Fibroblast of upper back skin (primary cell): ENCODE measurements around the gene MFN2.
"Not testable (repeated sequence)": the region's sequence is repeated elsewhere in the genome, so short reads cannot be mapped to it uniquely, and the experiment has no call there.

ENCODE experiments used
- DNase-seq: peaks from one replicate; pipeline ENCODE4 v3.0.0-alpha.2; 2013

MFN2 gene

DNA sequence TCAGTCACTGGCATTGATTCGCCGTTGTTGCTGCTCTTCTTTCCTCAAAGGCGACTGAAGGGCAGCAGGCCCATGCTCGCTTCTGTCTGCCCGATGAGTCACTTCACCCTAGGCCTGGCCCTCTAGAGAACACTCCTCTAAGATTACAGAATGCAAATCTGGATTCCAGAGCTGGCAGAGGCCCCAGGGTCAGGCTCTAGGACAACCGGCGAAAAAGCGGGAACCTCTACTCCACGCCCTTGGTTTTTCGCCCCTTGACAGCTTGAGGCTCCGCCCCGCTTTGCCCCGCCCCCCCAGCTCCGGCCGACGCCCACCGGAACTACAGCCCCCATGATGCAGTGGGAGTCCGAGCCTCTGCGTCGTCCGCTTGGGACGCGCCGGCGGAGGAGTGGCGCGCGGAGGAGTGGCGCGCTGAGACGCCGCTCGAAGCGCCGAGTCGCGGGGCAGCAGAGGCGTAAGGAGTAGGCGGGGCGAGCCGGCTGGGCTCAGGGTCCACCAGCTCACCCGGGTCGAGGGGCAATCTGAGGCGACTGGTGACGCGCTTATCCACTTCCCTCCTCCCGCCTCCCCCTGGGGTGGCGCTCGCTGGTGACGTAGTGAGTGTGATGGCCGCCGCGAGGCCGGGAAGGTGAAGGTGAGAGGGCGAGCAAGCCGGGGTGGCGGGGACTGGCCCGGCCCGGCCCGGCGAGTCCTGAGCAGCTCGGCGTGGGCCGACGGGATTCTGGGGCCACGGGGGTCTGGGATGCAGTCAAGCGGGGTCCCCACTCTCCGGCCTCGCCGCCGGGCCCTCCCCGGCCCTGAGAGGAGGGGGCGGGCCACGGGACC lies at the start of gene MFN2:
MFN2 (plus strand) TSS at position 594 of the 825 bp plus-strand sequence. CDS start 8,725 bp downstream, outside the sequence.
- DNase-seq: peak; percentile 97

DNA sequence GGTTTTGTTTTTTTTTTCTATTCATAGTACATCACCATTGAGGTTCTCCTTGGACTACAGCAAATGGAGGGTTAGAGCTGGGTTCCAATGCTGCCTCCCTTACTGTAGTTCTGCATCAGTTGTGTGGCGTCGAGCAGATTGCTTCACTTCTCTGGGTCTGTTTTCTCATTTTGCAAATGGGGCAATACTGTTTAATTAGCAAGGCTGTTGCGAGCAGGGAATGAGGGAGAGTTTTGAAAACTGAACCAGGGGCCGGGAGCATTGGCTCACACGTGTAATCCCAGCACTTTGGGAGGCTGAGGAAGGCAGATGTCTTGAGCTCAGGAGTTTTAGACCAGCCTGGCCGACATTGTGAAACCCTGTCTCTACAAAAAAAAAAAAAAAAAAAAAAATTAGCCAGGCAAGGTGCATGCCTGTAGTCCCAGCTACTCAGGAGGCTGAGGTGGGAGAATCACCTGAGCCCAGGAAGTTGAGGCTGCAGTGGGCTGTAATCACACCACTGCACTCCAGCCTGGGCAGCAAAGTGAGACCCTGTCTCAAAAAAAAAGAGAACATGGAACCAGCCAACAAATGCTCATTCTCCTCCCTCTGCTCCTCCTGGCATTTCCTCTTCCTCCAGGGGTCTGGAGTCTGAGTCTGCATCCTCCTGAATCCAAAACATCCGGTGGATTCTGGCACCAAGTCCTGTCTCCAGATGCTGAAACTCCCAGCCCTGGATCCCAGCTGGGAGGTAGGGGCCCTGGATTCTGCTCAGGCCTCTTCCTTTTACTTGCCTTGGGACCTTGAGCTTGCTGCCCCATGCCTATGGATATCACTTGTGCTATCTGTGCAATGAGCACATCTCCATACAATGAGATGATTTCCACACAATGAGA lies 49.4 kb upstream of the MFN2 start:
- DNase-seq: peak; percentile 86

DNA sequence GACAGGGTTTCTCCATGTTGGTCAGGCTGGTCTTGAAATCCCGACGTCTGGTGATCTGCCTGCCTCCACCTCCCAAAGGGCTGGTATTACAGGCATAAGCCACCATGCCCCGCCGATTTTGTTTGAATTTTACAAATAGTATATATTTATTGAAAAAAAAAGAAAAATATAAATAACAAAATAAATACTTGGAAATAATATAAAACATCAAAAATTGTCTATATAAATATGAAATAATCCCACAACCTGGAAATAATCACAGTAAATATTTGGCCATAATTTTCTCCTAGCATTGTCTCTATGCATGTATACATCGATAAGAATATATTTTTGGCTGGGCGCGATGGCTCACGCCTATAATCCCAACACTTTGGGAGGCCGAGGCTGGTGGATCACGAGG lies 48.4 kb upstream of the MFN2 start:
- no peak for DNase-seq

DNA sequence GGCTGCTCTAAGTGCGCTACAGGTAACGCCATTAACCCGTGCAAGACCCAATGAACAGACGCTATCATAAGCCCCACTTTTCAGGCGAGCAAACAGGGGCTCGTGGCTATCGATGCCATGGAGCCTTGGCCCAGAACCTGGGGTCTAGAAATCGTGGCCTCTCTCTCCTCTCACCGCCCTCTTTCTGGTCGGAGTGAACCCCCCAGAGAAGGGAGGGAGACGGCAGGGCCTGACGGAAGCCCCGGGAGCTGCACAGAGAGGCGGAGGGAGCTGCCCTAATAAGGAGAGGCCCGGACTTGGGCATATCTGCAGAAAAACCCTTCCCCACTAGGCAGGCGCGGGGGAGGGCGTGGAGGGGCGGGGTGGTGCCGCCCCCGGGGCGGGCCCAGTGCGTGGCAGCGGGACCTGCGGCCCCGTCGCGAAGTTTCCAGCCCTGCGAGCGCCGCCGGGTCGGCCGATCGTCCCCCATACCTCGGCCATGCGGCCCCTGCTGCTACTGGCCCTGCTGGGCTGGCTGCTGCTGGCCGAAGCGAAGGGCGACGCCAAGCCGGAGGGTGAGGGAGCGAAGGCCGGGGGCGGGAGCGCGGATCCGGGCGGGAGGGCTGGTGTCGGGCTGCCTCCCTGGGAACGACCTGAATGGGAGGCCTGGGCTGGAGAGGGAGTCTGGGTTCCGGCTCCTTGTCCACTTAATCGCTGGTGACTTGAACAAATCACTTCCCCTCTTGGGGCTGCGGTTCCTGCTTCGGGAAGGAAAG lies 45.8 kb upstream of the MFN2 start, which contains the start of gene PLOD1:
PLOD1 (plus strand) TSS at position 416 of the 755 bp plus-strand sequence; CDS start at position 479, 63 bp downstream.
- peak; percentile 93 for DNase-seq

DNA sequence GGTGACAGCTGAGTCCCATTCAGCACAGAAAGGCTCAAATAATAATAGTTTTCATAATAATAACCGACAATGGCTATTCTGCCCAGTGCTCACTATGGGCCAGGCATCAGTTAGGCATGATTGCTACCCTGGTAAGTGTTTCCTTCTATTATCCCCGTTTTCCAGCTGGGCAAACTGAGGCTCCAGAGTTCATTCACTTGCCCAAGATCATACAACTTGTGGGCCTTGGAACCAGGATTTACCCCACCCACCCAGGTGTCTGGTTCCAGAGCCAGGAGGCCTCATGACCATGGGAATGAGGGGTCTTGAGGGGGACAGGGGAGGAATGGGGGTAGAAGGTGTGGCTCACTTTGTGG lies 45.2 kb upstream of the MFN2 start:
- DNase-seq: no peak

DNA sequence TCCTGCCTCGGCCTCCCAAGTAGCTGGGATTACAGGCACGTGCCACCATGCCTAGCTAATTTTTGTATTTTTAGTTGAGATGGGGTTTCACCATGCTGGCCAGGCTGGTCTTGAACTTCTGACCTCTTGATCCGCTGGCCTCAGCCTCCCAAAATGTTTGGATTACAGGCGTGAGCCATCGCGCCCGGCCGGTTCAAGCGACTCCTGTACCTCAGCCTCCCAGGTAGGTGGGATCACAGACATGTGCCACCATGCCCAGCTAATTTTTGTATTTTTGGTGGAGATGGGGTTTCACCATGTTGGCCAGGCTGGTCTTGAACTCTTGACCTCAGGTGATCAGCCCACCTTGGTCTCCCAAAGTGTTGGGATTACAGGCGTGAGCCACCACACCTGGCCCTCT lies 44.5 kb upstream of the MFN2 start:
- DNase-seq: not testable (repeated sequence)

DNA sequence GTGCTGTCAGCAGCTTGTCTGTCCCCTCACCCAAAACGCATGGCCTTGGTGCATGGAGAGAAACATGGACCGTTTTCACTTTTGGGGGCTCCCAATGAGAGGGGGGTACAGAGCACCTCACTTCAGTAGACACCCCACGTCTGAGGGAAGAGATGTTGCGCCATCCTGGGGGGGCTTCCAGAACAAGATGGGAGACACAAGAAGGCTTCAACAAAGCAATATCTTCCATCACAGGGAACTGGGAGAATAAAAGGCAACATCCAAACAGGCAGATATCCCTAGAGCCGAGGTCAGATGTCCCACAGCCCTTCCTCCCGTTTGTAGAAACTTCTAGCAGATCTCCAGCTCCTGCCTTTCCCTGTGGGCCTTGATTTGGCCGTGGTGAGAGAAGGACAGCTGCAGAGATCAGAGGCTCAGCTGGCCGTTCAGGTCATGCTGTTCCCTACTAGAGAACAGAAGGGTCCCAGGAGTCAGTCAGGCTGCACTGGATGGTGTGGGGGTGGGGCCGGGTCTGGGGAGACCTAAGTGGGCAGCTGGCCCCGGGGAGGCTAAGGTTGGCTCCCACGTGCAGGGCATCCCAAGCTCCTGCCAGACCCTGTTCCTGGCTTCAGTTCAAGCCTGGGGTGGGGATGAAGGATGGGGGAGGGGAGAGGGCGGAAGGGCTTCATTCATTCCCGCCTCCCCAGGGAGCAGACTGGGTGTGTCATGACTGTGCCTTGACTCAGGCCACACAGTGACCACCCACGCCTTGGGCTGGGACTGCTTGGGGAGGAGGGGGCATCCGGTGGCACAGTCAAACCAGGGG lies 41.3 kb upstream of the MFN2 start:
- no peak for DNase-seq

DNA sequence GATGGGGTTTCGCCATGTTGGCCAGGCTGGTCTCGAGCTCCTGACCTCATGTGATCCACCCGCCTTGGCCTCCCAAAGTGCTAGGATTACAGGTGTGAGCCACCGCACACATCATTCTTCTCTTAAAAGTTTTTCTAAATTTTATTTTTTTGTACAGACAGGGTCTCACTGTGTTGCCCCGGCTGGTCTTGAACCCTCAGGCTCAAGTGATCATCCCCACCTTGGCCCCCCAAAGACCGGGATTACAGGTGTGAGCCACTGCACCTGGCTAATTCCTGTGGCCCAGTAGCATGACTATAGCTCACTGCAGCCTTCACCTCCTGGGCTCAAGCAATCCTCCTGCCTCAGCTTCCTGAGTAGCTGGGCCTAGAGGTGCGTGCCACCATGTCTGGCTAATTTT lies 40.5 kb upstream of the MFN2 start:
- DNase-seq: not testable (repeated sequence)

DNA sequence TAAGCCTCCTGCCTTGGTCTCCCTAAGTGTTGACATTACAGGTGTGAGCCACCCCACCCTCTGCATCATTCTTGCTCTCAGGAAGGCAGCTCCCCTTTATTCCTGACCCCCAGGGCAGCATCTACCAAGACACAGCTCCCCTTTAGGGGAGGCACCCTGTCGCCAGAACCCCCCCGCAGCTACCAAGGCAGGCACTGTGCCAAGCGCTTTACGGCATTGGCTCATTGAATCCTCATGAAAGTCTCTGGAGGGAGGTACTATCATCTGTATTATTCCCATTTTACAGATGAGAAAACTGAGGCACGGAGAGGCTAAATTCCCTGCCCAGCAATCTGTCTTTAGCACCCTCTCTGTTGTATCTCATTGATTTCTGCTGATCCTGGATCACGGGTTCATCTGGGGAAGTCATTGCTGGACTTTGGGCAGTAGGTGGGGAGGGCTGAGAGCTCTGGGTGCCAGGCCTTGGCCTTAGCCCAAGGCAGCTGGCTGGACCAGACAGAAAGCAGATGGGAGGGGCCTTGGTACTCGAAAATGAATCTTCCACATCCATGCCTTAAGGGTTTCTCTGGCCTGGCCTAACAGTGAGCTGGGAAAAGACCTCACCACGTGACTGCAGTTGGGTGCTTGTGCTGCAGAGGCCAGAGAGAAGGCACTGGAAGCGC lies 39.9 kb upstream of the MFN2 start:
- DNase-seq: no peak

DNA sequence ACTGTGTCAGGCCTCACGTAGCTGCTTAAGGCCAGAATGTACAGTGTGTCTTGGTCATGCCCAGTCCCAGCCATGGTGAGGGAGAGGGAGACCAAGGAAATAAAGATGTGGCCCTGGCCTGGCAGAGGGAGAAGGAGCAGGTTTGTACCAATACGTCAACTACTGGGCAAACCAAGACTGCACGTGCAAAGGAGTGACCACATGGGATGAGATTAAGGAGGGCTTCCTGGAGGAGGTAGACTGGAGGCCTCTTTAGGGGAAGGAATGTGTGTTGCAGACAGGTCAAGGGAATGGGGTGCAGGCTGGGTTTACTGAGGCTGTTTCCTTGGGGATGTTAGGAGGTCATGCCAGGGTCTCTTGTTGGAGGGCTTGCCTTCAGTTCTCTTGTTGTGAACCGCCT lies 38.0 kb upstream of the MFN2 start:
- no peak for DNase-seq

DNA sequence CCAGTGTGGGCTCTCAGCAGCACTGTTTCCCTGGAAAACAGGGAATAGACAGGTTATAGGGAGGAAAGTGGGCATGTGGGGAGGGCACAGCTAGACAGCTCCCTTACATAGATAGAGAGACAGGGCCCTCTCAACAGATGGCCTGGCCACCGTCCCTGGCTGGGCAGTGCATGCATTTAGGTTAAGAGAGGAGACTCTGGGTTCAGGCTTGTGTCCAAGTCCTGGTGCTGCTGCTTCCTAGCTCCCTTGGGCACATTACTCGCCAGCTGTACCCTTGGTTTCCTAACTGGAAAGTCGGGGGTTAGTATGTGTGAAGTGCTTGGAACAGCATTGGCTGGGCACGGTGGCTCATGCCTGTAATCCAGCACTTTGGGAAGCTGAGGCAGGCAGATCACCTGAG lies 36.6 kb upstream of the MFN2 start:
- DNase-seq: no peak

DNA sequence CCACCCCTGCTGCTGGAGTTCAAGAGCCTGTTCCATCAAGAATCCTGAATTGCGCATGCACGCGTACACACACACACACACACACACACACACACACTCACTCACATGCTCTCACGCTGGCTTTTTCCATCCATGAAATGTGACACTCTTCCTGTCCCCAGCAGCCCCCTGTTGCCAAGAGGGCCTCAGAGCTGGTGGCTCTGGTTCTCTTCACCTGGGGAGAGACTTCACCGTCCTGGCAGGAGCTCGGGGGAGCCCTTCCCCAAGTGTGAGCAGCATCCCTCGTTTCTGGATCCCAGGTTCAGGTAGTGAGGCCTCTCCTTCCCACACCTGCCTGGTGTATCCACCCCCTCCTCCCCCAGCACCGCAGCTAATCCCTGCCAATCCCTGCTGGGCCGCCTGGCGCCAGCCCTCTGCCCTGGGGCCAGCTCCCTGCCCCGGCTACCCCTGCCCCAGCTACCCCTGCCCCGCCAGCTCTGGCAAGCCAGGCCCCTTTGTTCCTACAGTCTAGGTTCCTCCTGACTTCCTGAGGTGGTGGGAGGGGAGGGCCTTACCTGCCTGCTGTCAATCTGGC lies 35.8 kb upstream of the MFN2 start:
- no peak for DNase-seq

DNA sequence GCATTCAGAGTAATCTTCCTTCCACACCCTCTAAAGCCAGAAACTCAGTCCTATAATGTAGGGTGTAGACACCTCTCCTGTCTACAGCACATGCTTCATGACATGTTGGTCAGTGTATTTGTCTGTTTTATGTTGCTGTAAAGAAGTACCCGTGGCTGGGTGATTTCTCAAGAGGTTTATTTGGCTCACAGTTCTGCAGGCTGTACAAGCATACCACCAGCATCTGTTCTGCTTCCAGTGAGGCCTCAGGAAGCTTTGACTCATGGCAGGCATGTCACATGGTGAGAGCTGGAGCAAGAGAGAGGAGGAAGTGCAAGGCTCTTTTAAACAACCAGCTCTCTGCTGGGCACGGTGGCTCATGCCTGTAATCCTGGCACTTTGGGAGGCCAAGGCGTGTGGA lies 33.6 kb upstream of the MFN2 start:
- no peak for DNase-seq

DNA sequence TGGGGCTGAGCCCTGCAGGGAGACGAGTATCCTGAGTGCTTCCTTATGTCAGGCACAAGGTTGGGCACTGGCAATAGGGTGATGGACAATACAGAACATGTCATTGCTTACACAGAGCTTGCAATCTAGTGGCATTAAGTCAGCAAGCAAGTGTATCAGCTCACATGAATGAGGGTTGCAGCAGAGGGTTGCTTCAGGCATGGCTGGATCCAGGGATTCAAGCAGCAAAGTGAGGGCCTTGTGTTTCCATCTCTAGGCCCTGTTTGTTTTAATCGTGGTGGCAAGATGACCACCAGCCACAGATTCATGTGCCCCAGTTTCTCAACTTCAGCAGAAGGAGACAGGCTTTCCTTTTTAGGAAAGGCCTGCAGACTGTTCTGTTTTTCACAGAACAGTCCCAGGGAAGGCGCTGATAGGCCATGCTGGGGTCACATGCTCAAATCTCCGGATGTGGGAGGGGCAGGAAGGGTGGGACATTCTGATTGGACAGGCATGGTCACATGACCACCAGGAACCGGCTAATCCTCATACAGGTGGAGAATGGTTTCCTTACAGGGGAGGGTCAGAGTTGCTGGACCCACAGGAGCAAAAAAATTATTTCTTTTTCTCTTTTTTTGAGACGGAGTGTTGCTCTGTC lies 31.3 kb upstream of the MFN2 start:
- DNase-seq: no peak

DNA sequence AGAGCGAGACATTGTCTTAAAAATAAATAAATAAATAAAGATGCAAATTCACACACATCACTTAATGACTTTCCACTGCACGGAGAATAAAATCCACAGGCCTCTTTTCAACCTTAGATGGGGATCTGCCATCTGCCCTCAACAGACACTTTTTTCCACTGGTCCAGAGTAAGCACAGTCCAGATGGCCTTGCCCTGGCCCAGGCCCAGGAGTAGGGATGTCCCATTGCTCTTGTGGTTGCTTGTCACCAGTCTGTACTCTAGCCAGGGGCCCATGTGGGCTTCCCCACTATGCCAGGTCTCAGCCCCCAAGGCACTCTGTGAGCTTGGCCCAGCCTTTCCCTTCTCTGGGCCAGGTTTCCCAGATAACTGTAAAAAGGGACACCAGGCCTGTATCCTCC lies 28.3 kb upstream of the MFN2 start:
- no peak for DNase-seq

DNA sequence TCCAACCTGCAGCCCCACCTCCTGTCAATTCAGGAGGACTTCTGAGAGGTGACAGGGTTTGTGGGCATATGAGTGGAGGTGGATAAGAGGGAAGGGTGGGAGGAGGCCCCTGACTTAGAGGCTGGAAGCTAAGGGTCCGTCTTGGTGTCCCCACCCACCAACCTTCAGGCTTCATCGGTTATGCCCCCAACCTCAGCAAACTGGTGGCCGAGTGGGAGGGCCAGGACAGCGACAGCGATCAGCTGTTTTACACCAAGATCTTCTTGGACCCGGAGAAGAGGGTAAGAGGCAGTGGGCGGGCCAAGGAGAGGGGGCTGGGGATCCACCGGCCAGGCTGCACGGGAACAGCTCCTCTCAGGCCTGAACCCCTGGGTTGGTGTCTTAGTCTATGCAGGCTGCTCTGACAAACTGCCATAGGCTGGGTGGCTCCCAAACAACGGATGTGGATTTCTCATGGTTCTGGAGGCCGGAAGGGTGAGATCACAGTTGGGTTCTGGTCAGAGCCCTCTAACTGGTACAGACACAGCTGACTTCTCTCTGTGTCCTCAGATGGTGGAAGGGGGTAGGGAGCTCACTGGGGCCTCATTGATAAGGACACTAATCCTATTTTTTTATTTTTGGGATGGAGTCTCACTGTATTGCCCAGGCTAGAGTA lies 27.7 kb upstream of the MFN2 start:
- DNase-seq: no peak

DNA sequence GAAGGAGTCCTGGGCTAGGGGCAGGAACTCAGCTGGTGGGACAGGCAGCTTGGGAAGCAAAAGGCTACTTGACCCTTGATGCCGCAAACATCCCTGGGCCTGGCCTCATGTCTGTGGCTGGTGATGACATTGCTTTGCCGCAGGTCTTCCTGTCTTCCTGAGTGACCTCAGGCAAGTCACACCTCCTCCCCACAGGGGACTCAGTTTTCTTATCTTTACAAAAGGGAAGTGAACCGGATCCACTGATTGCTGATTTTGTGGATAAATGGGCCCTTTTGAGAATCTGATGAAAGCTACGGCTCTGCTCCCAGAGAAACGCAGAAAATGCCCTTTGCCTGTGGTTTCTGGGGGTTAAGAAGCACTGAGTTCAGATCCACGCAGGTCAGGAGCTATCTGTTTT lies 25.0 kb upstream of the MFN2 start:
- no peak for DNase-seq

DNA sequence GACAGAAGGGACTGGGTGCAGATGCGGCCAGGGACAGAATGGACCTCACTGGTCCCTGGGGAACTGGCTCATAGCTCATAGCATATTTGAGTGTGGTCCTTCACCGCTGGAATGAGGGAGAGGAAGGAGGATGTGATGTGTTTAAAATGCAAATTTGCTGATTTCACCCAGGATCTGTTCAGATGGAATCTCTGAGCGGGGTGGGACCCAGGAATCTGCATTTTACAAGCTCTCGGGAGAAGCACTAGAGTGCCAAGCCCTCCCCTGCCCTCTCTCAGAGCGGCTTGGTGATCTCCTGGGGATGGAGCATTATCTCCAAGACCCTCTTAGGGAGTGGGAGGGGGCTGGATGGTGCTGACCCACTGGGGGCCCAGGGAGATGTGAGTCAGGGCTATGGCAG lies 22.8 kb upstream of the MFN2 start:
- no peak for DNase-seq

DNA sequence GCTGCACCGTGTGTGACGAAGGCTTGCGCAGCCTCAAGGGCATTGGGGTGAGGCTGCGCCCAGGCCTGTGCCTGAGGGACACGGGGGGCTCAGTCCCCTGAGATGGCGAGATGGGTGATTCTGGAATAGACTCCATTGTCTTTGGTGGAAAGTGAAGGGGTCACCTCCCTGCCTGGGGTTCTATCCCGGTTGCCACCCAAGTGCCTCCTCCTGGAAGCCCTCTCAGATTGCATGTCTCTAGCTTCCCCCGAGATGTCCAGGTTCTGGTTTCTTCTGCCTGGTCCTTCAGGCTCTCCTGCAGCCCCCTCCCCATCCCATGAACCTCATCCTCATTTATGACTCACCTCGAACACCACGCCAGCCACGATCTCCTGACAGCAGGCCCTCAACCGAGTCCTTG lies 22.3 kb upstream of the MFN2 start:
- no peak for DNase-seq

DNA sequence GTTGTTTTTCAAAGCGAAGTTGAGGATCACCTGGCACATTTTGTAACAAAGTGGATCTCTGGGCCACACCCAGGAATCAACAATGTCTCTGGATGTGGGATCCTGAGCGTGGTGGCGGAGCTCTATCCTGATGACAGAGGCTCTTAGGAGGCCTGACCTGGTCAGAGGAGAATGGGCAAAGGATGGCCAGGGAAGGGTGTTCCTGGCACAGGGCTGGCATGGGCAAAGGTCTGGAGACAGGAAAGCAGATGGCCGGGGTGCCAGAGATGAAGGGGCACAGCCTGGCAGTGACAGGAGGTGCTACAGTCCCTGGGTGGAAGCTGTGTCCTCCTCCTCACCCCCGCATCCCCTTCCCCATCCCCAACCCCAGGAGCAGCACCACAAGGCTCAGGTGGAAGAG lies 20.0 kb upstream of the MFN2 start:
- no peak for DNase-seq
